Activated CD4-positive, alpha-beta T cell treated with anti-CD3 and anti-CD28 coated beads for 24 hours (primary cell): ENCODE results near the gene ZNF292.
A peak's percentile ranks its signal among the peaks of the same experiment; 100 is the strongest.
"Not testable (repeated sequence)": the region's sequence is repeated elsewhere in the genome, so short reads cannot be mapped to it uniquely, and the experiment has no call there.

ENCODE experiments used
- DNase-seq, 2 donors: peaks; one replicate each; pipeline ENCODE4 v3.0.0-alpha.2; 2020; ENCODE audit warnings: low read depth in 2 of 2

Gene ZNF292

DNA sequence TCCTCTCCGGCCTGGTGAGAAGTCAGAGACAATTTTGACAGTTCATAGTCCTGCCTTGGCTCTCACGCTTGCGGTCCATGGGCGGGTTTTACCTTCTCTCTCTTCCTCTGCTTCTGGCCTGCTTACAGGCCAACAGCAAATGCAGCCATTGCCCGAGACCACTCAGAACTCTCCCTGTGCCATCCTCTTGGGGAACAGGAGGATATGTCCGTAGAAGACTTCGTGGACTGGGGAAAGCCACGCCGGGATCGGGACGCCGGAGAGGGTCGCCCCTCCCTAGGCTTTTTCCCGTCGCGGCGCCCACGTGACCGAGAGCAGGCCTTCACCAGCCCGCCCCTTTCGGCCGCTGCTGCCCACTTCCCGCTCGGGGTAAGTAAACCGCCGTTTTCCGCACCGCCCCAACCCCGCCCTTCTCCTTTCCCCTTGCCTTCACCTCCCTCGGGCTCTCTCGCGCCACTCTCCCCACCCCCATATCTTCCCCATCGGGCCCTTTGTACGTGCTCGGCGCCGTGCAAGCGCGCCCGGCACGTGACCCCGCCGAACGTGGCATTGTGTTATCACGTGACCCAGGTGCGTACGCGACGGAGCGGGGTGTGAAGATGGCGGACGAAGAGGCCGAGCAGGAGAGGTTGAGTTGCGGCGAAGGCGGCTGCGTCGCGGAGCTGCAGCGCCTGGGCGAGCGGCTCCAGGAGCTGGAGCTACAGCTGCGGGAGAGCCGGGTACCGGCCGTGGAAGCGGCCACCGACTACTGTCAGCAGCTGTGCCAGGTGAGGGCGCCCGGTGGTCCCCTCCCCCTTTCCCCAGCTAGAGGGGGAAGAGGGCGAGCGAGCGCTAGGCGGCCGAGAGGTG lies at the start of gene ZNF292:
ZNF292 (plus strand) TSS at position 573 of the 849 bp plus-strand sequence; CDS start at position 600, 27 bp downstream.
- peak; percentile 95 for DNase-seq

- DNase-seq: no peak
These were observed 49.5 kb upstream of the ZNF292 start for GRCh38 chr6:87105823-87106222.

GRCh38 chr6:87110636-87111035 lies 44.7 kb upstream of the ZNF292 start:
- no peak for DNase-seq

DNA sequence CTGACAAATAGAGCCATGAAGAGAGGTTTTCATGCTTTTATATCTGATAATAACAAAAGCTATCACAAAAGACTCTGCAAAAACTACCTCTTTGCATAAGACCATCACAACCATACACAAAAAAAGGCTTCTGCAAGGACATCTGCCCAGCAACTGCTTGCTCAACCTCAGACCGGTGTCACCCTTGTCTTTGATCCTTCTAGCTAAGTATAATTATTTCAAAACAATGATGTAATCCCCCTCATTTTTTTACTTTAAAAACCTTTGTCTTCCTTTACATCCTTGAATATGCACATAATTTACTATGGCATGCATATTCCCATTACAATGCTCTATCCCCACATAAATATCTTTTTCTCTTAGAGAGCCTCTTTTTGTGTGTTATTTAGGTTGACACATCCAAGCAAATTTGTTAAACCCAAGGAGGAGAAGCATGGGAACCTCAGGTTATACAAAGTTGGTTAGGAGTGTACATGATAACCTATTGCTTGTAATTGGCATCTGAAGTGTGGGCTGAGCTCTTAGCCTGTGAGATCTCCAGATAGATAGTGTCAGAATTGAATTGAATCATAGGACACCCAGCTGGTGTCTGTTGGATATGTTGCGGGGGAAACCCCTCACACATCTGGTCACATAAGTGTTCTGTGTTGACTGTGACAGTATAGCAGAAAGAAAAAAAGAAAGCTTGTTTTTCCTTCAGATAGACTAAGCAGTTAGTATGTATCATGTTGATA lies 39.8 kb upstream of the ZNF292 start:
- no peak for DNase-seq

DNA sequence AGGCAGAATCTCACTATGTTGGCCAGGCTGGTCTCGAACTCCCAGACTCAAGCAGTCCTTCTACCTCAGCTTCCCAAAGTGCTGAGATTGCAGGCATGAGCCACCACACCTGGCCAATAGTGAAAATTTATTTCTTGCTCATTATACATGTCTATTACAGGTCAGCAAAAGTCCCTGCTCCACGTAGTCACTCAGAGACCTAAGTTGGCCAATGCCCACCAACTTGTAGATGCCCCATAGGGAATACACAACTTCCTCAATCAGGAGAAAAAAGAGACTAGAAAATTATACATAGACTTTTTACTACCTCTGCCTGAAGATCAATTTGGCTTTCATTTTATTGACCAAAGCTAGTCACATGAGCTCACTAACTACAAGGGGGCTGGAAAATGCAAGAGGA lies 38.4 kb upstream of the ZNF292 start:
- DNase-seq: no peak

DNA sequence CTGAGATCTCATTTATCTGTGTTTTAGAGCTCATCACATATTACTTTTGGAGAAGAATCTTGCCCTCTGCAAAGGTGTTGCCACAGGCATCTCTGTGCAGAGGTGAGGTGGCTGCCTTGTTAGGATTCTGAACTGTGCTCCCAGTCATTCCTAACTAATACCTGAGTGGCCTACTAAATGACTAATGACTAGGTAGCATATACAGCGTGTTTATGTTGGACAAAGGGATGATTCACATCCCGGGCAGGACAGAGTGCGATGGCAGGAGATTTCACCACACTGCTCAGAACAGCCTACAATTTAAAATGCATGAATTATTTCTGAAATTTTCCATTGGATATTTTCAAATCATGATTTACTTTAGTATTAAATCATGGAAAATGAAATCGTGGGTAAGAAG lies 37.3 kb upstream of the ZNF292 start:
- no peak for DNase-seq

DNA sequence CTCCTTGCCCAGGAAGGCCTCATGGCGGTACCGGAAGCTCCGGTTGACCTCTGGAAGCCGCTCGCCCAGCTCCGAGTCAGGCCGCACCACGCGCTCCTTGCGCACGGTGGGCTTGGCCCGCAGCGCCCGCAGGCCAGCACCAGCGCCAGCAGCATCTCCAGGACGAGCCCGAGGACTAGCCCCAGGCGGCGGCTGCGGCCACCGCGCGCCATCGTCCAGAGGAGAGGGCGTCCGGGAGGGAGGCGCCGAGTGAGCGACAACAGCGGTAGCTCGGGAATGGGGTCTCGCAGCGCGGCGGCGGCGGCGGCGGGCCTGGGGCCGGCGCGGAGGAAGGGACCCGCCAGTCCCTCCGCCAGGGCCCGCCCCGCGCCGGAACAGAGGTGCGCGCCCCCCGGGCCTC lies 32.9 kb upstream of the ZNF292 start:
- DNase-seq: no peak

DNA sequence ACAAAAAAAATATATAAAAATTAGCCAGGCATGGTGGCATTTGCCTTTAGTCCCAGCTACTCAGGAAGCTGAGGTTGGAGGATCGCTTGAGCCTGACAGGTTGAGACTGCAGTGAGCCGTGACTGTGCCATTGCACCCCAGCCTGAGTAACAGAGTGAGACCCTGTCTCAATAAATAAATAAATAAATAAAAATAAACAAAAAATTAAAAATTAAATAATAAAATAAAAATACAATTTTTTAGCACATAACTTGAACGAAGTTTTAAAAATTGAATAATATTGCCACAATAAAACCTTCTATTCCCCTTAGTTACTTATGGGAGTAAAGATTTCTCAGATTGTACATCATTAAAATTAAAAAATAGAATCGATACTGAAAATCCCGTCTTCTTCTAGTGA lies 31.3 kb upstream of the ZNF292 start:
- no peak for DNase-seq

DNA sequence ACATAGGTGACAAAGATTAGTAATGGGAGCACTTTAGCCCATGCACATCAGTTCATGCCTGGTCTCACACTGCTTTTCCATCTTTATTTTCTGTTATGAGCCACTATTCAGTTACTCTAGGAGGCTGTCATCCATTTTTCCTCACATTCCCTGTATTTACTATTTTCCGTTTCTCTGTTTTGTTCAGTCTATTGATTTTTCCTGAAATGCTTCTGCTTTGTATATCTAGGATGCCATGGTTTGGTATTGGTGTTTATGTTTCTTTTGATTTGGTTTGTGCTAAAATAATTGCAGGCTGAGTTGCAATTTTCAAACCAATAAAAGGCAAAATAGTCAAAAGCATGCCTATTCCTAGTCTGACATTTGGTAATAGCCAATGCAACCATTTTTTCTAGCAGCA lies 28.9 kb upstream of the ZNF292 start:
- no peak for DNase-seq

DNA sequence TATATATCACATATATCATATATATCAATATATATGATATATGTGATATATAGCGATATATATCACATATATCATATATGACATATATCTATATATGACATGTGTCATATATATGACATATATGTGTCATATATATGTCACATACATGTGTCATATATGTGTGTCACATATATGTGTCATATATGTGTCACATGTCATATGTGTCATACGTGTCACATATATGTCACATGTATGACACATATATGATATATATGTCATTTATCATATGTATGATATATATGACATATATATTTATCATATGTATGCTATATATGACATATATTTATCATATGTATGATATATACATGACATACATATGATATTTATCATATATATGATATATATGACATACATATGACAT lies 27.6 kb upstream of the ZNF292 start:
- no peak for DNase-seq

DNA sequence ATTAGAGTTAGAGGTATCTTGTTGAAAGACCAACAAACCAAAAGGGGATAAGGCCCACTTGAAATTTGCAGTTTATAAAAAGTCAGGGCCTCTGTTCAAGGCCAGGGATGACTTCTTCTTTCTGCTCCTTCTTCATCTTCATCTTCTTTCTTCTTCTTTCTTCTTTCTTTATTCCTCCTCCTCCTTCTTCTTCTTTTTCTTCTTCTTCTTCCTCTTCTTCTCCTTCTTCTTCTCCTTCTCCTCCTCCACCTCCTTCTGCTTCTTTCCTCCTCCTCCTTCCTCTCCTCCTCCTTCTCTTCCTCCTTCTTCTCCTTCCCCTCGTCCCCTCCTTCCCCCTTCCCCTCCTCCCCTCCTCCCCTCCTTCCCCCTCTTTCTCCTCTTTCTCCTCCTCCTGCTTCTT lies 18.4 kb upstream of the ZNF292 start:
- DNase-seq: no peak

GRCh38 chr6:87139236-87139635 lies 16.1 kb upstream of the ZNF292 start:
- peak in 1 of 2 donors; percentile 41 for DNase-seq

GRCh38 chr6:87139927-87140326 lies 15.4 kb upstream of the ZNF292 start:
- not testable (repeated sequence) for DNase-seq

- no peak for DNase-seq
These were observed 9.0 kb upstream of the ZNF292 start for GRCh38 chr6:87146363-87146762.

- DNase-seq: no peak
These were observed 5.0 kb upstream of the ZNF292 start for GRCh38 chr6:87150406-87150805.

DNA sequence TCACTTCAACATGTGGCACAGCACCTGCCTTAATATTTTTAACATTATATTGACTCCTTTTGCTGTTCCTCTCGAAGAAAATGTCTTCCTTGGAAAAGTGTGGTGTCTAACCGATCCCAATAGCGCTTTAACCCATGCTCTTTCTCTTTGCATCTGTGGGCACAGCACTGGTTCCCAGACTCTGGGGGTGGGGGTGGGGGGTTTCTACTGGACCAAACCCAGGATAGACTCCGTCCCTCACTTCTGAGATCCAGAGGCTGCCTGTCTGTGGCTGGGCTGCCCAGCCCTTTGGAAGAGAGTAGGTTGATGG lies 3.9 kb upstream of the ZNF292 start:
- DNase-seq: no peak

GRCh38 chr6:87151781-87152525 lies 3.4 kb upstream of the ZNF292 start:
- DNase-seq: peak; percentile 54 to 59

DNA sequence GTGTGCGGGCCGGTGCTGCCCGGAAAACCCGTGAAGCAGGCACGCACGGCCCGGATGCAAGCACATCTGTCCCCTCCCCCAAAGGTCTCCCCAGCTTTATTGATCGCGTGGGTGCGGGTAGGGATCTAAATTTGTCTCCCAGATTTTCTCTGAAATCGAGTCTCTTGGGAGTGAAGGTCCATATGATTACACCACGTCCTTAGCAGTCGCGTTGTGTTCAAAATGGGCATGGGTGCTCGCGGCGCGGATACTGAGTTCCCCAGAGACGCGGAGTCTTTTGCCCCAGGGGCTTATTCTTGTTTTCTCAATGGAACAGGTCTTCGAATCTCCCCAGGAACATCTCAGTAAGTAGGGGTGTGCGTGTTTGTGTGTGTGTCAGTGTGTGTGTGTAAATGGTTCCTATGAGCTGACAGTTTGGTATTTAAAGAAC lies 2.8 kb upstream of the ZNF292 start:
- DNase-seq: no peak

GRCh38 chr6:87154641-87154992 lies 748 bp upstream of the ZNF292 start:
- DNase-seq: no peak

DNA sequence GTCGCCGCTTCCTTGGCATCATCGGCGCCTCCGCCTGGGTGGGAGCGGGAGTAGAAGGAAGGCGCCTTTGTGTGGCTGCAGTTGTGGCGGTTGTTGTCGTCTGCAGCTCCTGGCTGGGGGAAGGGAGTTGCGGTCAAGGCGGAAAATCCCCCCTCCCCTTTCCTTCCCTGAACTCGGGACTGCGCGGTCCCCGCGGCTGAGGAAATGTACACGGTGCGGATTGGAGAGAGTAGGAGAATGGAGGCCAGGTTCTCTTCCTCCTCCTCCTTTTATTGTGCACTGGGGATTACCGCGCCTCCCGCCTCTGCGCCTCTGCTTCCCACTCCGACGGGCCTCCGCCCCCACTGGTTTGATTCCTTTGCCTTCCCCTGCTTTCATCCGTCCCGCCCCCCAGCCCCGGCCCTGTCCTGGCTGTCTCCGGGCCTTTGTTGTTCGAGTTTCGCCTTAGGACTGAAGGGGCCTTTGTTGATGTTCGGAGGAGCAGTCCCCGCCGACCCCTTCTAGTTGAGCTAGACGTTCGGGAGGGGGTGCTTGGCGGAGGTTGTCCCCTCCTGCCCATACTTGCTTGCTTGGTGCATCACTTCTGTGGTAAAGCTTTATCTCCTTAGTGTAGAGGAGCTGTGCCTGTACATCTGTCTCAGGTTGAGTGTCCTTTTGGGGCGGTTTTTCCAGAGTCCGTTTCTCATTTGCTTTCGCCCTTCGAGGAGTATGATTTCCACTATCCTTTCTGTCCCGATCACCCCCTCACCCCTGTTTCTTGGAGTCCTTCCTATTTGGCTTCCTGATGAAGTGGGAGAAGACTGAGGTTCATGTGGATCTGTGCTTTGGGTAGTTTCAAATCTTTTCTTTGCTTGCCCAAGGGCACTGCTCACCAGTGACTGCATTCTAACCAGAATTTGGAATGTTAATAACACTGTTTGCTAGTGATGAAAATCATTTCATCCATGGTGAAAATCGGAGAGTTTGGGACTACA lies 764 bp downstream of the ZNF292 start:
- DNase-seq: peak; percentile 28 to 32

- DNase-seq: not testable (repeated sequence)
These were observed 2.2 kb downstream of the ZNF292 start for GRCh38 chr6:87157596-87157995.
